Esophagus muscularis mucosa (tissue), 3 donors: ENCODE data around the gene ART4.

Experiments
- CTCF ChIP-seq, 3 experiments: fragments of 200-600 bp in 2 of 3; fragments of 450-650 bp in 1 of 3; sonication (generic) in 2 of 3; IDR thresholded peaks; one replicate each; pipeline ENCODE4 v1.5.1; 2017 to 2019; ENCODE audit warnings: antibody characterized with exemption in 3 of 3, mild to moderate bottlenecking in 2 of 3, moderate library complexity in 1 of 3
- POLR2A ChIP-seq: fragments of 450-650 bp; IDR thresholded peaks from one replicate; pipeline ENCODE4 v1.6.1; 2017; ENCODE audit warnings: antibody characterized with exemption, moderate library complexity, mild to moderate bottlenecking, low read depth
- POLR2AphosphoS5 ChIP-seq, 2 donors: sonication (generic); formaldehyde crosslinking; IDR thresholded peaks; one replicate each; pipeline ENCODE4 v1.6.1; 2017; ENCODE audit warnings: antibody characterized with exemption in 2 of 2

DNA sequence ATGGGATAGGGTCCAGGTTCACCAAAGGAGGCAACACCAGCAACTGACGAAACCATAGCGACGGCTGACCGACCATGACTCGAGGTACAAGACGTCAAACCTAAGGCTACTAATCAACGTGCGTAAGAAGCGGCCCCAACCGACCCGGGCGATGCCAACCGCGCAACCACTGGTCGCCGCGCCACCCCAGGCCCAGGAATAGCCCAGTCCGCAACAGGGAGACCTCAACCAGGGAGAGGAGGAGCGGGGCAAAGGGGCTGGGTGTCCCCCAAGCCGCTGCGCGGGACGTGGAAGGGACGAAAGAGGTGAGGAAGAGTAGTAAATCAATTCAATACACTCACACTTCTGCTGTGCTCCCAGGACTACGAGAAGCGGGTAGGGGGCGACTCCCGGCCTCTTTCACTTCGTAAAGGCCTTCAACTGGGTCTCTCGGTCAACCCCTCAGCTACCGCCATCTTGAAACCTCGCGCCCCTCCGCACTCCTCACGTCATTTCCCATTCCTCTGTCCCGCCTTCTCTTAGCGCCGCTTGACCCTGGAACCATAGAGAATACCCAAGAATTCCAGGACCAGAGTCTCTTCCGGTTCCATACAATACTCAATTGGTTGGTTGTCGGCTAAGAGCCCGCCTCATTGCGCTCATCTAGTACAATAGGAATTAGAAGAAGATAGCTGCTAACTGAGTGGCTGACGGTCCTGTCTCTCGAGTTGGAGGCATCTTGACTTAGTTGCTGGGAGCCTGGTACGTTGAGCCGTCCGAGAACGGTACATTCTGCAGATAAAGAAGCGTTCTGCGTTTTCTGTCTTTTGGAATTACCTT lies 40.1 kb downstream of the ART4 start, which contains the start of the genes C12orf60 and WBP11:
- TF ChIP-seq CTCF (IDR thresholded peaks at IDR 0.05) = peak in 1 of 3 experiments; percentile 13
- TF ChIP-seq POLR2AphosphoS5 (IDR thresholded peaks at IDR 0.05) = peak; percentile 89 to 96
- peak; percentile 13 for TF ChIP-seq POLR2A
